GM13977 (cell line): ENCODE measurements around the gene PTPN9.
"Not testable (repeated sequence)": the region's sequence is repeated elsewhere in the genome, so short reads cannot be mapped to it uniquely, and the experiment has no call there.

Experiments used
- DNase-seq: peaks from one replicate; pipeline ENCODE4 v3.0.0; 2012; ENCODE audit warnings: low spot score
- in situ Hi-C: fragments of 300-500 bp; cut with MboI; formaldehyde crosslinking; loops from one replicate; pipeline ENCODE4 v1.12.0; 2022; ENCODE audit warnings: low sequenced_read_pairs, low pct_unique_long_range_greater_than_20kb, mixed read lengths, inconsistent platforms; ENCODE audit not compliant: unreplicated experiment
- TF ChIP-seq, protein P1 (sequence below): IDR thresholded peaks from 2 replicates; pipeline ENCODE4 v1.5.1; 2012; ENCODE audit warnings: mild to moderate bottlenecking, control low read depth; ENCODE audit not compliant: insufficient read depth; ENCODE audit errors: extremely low read depth, missing control alignments

The PTPN9 gene

DNA sequence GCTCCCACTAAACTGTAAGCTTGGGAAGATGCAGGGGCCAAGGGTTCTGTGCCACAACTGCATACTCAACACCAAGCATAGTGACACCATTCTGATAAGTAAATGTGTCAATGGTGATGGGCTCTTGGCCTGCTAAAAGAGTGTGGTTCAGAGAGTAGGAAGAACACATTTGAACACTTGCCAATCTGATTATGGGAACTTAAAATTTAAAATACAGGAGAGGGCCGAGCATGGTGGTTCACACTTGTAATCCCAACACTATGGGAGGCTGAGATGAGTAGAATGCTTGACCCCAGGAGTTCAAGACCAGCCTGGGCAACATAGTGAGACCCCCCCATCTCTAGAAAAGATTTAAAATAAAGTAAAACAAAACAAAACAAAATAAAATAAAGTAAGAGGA is 34.1 kb downstream of the PTPN9 start:
- in situ Hi-C loops, result no loop called here
- DNase-seq, result no peak
- TF ChIP-seq, protein P1, sequence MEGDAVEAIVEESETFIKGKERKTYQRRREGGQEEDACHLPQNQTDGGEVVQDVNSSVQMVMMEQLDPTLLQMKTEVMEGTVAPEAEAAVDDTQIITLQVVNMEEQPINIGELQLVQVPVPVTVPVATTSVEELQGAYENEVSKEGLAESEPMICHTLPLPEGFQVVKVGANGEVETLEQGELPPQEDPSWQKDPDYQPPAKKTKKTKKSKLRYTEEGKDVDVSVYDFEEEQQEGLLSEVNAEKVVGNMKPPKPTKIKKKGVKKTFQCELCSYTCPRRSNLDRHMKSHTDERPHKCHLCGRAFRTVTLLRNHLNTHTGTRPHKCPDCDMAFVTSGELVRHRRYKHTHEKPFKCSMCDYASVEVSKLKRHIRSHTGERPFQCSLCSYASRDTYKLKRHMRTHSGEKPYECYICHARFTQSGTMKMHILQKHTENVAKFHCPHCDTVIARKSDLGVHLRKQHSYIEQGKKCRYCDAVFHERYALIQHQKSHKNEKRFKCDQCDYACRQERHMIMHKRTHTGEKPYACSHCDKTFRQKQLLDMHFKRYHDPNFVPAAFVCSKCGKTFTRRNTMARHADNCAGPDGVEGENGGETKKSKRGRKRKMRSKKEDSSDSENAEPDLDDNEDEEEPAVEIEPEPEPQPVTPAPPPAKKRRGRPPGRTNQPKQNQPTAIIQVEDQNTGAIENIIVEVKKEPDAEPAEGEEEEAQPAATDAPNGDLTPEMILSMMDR, result no peak

DNA sequence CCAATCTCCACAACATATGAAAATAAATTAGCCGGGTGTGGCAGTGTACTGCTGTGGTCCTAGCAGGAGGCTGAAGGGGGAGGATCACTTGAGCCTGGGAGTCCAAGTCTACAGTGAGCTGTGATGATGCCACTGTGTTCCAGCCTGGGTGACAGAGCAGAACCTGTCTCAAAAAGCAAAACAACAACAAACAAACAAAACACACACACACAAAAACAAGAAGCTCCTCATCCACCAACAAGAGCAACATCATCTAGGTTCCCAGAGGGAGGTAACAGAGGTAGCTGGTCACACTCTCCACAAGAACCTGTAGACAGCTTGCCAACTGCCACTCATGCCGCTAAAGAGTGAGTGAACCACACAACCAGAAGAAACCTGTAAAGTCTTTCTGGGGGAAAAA is 34.8 kb downstream of the PTPN9 start:
- in situ Hi-C loops, result no loop called here
- TF ChIP-seq, protein P1, result no peak
- no peak for DNase-seq

DNA sequence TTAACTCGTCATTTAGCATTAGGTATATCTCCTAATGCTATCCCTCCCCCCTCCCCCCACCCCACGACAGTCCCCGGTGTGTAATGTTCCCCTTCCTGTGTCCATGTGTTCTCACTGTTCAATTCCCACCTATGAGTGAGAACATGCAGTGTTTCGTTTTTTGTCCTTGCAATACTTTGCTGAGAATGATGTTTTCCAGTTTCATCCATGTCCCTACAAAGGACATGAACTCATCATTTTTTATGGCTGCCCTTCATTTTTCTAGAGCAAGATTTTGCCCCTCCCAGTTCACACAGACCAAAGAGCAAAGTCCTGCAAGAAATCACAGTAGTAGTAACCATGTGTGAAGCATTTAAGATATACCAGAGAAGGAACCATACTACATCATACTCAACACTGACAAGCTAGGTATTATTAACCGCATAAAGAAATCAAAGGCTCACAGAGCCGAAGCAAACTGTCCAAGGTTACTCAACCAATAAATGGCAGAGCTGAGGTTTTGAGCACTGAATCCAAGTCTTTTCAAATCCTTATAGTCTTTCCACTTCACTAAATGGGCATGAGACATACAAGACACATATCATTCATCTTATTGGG is 36.1 kb downstream of the PTPN9 start:
- DNase-seq, in situ Hi-C loops: not testable (repeated sequence)

DNA sequence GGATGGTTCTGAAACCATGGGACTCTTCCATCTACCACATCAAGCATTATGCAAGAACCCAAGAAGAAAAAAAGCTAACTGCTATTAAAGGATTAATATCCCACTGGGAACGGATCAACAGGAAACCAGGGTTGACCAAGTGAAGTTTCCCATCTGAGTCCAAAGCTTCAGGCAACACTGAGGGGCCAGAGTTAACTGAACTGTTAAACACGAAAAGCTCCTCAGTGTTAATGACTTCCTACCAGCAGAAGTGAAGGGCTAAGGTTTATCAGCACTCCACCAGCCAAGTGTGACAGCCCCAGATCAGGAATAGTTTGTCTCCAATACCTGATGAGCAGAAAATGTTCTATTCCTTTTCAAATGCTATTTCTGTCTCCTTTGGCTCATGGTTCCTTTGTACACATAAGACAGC is 36.7 kb downstream of the PTPN9 start:
- no peak for DNase-seq
- in situ Hi-C loops, result no loop called here
- TF ChIP-seq, protein P1, result no peak

DNA sequence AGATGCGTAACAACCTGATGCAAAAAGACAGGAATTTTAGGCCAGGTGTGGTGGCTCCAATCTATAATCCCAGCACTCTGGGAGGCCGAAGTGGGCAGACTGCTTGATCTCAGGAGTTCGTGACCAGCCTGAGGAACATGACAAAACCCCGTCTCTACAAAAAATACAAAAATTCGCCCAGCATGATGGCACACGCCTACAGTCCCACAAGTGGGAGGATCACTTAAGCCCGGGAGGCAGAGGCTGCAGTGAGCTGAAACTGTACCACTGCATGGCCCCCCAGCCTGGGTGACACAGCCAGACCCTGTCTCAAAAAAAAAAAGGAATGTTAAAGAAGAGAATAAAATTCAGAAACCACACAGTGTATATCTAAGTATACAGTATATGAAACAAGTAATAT is 40.7 kb downstream of the PTPN9 start:
- in situ Hi-C loops, result no loop called here
- TF ChIP-seq, protein P1, result no peak
- no peak for DNase-seq

DNA sequence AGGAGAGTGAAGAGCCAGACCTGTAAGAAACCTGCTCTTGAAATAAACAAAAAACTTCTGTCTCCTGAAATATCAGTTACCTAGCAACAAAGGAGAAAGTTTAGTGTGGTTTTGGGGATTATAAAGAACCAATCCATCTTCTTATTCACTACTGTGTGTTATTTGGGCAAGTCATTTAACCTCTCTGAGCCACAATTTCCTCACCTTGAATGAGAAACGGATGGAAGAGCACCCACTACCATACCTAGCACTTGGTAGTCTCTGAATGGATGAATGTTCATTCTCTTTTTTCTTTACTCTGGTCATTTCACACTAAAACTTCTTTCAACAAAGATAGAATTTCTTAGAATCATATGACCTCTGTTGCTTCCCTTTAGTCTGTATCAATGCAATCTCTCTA is 45.2 kb downstream of the PTPN9 start:
- TF ChIP-seq, protein P1, result no peak
- in situ Hi-C loops, result no loop called here
- DNase-seq, result no peak

DNA sequence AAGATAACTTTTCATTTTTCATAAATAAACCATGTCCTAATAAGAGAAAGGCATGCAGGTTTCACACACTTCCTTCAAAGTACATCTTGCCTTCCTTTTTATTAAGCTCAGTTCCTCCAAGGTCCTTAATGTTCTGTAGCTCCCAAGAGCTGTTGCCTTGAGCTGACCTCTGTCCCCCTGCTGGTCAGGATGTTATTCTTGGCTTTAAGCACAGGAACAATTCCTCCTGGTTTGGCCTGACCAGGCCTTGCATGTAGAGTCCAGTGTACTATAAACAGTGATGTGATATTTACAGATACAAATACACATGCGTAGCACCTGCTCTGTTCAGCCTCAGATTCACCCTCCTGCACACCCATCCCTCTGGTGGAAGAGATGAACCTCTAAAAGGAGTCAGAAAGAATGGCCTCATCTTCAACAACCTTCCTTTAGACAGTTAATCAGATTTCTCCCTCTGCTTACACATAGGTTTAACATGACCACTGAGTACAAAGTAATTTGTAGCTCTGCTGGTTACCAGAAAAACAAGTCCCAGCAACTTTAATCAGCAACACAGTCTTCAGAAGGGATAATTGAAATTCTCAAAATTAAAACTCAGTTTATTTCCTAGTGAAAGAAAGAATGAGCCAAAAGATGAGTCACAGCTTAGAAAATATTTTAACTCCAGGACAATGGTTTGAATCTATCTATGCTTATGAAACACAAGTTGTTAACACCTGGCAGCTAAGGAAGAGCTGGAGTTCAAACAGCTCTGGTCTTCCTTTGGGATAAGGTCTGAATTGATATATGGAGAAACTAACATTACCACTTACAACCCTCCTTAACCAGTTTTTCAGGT is 46.5 kb downstream of the PTPN9 start:
- DNase-seq, result no peak
- TF ChIP-seq, protein P1, result no peak
- in situ Hi-C loops, result no loop called here
